Stimulated activated CD4-positive, alpha-beta T cell treated with anti-CD3 and anti-CD28 coated beads, Interleukin-4, amount 100 ng/mL, for 4 hours (primary cell): ENCODE data around the gene SYNGR3.
"Not testable (repeated sequence)": the region's sequence is repeated elsewhere in the genome, so short reads cannot be mapped to it uniquely, and the experiment has no call there.

Experiments
- DNase-seq, 2 experiments: peaks; one replicate each; pipeline ENCODE4 v3.0.0-alpha.2; 2020

SYNGR3 gene

GRCh38 chr16:1959269-1960039 lies 30.3 kb upstream of the SYNGR3 start, which contains the start of gene NDUFB10:
NDUFB10 (plus strand) TSS chr16:1959538; CDS start chr16:1959625, 87 bp downstream.
- DNase-seq = peak; percentile 87 to 95

GRCh38 chr16:1960665-1961630 lies 28.8 kb upstream of the SYNGR3 start:
- DNase-seq = peak; percentile 30 to 50

- no peak for DNase-seq
Observed at GRCh38 chr16:1961651-1962067, 28.1 kb upstream of the SYNGR3 start.

GRCh38 chr16:1962161-1963153 lies 27.3 kb upstream of the SYNGR3 start:
- DNase-seq = not testable (repeated sequence)

- peak; percentile 33 to 45 for DNase-seq
Observed at GRCh38 chr16:1963806-1964505, 25.8 kb upstream of the SYNGR3 start.

- DNase-seq = peak; percentile 96 to 97
Observed at GRCh38 chr16:1964506-1965395, 25.0 kb upstream of the SYNGR3 start, which contains the start of gene RPS2. RPS2 (minus strand) TSS chr16:1964826; CDS start chr16:1964625, 201 bp downstream.

GRCh38 chr16:1965396-1966001 lies 24.3 kb upstream of the SYNGR3 start:
- DNase-seq = no peak

GRCh38 chr16:1966460-1966859 lies 23.3 kb upstream of the SYNGR3 start, which contains the start of gene RNF151:
RNF151 (plus strand) TSS chr16:1966856; CDS start chr16:1966882, 26 bp downstream.
- DNase-seq = no peak

GRCh38 chr16:1968146-1968953 lies 21.4 kb upstream of the SYNGR3 start:
- no peak for DNase-seq

GRCh38 chr16:1971796-1972489 lies 17.8 kb upstream of the SYNGR3 start, which contains the start of gene TBL3:
TBL3 (plus strand) TSS chr16:1972053; CDS start chr16:1972165, 112 bp downstream.
- DNase-seq = peak; percentile 95

GRCh38 chr16:1972490-1972877 lies 17.3 kb upstream of the SYNGR3 start:
- no peak for DNase-seq

GRCh38 chr16:1973461-1974156 lies 16.2 kb upstream of the SYNGR3 start:
- DNase-seq = no peak

GRCh38 chr16:1974157-1975070 lies 15.4 kb upstream of the SYNGR3 start:
- no peak for DNase-seq

GRCh38 chr16:1975432-1976215 lies 14.1 kb upstream of the SYNGR3 start:
- no peak for DNase-seq

GRCh38 chr16:1976216-1976520 lies 13.6 kb upstream of the SYNGR3 start:
- DNase-seq = no peak
